OCI-LY7 (cell line): ENCODE results near the gene ACP1.

ENCODE experiments used
- CTCF ChIP-seq: fragments of 200-600 bp; sonication (generic); conservative IDR thresholded peaks from 2 replicates; pipeline ENCODE4 v1.5.1; 2014; ENCODE audit warnings: mild to moderate bottlenecking, antibody characterized with exemption, low read length, moderate library complexity, mixed read lengths
- EZH2phosphoT487 ChIP-seq: fragments of 200-600 bp; sonication (generic); IDR thresholded peaks from 2 replicates; pipeline ENCODE4 v1.6.1; 2018; ENCODE audit warnings: low read depth, borderline replicate concordance, mild to moderate bottlenecking, mixed run types, antibody characterized with exemption, low read length, moderate library complexity, mixed read lengths

DNA sequence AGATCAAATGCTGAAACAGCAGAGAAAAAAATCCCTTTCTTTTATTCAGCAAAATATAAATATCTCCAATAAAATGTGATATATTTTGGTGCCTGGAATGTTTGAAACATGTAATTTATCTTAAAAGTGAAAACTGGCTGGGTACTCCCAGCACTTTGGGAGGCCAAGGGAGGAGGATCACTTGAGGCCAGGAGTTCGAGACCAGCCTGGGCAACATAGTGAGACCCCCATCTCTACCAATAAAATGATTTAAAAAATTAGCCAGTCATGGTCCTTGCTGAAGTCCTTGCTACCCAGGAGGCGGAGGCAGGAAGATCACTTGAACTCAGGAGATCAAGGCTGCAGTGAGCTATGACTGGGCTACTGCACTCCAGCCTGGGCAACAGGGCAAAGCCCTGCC lies 9.6 kb upstream of the ACP1 start:
- TF ChIP-seq CTCF (no peak), EZH2phosphoT487 (no peak)
